Suprapubic skin (tissue), 4 donors: Measurements from ENCODE around the gene CEP70.
"Not testable (repeated sequence)": the region's sequence is repeated elsewhere in the genome, so short reads cannot be mapped to it uniquely, and the experiment has no call there.

ENCODE experiments used
- POLR2A ChIP-seq, 2 donors: fragments of 450-650 bp; IDR thresholded peaks; one replicate each; pipeline ENCODE4 v1.6.1; 2017; ENCODE audit warnings: antibody characterized with exemption in 2 of 2, mild to moderate bottlenecking in 2 of 2, moderate library complexity in 2 of 2
- POLR2AphosphoS5 ChIP-seq, 3 donors: sonication (generic); formaldehyde crosslinking; IDR thresholded peaks; one replicate each; pipeline ENCODE4 v1.6.1; 2017; ENCODE audit warnings: antibody characterized with exemption in 3 of 3
- TF ChIP-seq, protein P1 (sequence below), 2 donors: fragments of 200-600 bp in 1 of 2; fragments of 450-650 bp in 1 of 2; sonication (generic) in 1 of 2; IDR thresholded peaks; one replicate each; pipeline ENCODE4 v1.5.1; 2016 to 2019; ENCODE audit warnings: antibody characterized with exemption in 2 of 2, mild to moderate bottlenecking in 1 of 2, moderate library complexity in 1 of 2

DNA sequence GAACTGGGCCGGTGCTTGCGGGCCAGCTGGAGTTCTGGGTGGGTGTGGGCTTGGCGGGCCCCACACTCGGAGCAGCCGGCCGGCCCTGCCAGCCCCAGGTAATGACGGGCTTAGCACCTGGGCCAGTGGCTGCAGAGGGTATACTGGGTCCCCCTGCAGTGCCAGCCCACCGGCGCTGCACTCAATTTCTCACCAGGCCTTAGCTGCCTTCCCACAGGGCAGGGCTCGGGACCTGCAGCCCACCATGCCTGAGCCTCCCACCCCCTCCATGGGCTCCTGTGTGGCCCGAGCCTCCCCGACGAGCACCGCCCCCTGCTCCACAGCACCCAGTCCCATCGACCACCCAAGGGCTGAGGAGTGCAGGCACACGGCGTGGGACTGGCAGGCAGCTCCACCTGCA, 109.4 kb downstream of the CEP70 start:
- TF ChIP-seq POLR2A, POLR2AphosphoS5 (IDR thresholded peaks at IDR 0.05): not testable (repeated sequence)
- TF ChIP-seq, protein P1, sequence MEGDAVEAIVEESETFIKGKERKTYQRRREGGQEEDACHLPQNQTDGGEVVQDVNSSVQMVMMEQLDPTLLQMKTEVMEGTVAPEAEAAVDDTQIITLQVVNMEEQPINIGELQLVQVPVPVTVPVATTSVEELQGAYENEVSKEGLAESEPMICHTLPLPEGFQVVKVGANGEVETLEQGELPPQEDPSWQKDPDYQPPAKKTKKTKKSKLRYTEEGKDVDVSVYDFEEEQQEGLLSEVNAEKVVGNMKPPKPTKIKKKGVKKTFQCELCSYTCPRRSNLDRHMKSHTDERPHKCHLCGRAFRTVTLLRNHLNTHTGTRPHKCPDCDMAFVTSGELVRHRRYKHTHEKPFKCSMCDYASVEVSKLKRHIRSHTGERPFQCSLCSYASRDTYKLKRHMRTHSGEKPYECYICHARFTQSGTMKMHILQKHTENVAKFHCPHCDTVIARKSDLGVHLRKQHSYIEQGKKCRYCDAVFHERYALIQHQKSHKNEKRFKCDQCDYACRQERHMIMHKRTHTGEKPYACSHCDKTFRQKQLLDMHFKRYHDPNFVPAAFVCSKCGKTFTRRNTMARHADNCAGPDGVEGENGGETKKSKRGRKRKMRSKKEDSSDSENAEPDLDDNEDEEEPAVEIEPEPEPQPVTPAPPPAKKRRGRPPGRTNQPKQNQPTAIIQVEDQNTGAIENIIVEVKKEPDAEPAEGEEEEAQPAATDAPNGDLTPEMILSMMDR (IDR thresholded peaks at IDR 0.05) = not testable (repeated sequence)
